K562 (cell line): ENCODE measurements around the gene NDUFV2. TPM values are rescaled to one million over a fixed set of nuclear protein-coding genes. Genes with fewer than 3 reads are reported as not detected.

Experiments used
- ATAC-seq: fragments of 200-7000 bp; cut with Tn5 transposase; 3 replicates; pipeline ENCODE4 v1.9.1; 2020; ENCODE audit warnings: moderate library complexity
- BruUV-seq: library from RNA; stranded (reverse); fragments of 400-500 nt; replicated peaks from 2 replicates; lab custom pipeline; 2021; lab: Mats Ljungman, UMichigan
- CTCF ChIA-PET: fragments of 300-600 bp; formaldehyde crosslinking; extraction: SDS; loops from one replicate; lab custom pipeline; 2021; ENCODE audit warnings: low intra/inter-chr PET ratio; lab: Yijun Ruan, JAX
- POLR2A ChIA-PET: fragments of 300-600, 350-650 bp; sonication (Branson Sonifier 250); formaldehyde crosslinking; extraction: SDS; loops from one replicate; lab custom pipeline; 2021; ENCODE audit warnings: antibody characterized with exemption, inconsistent platforms; lab: Yijun Ruan, JAX
- DNase-seq, 4 experiments: peaks; one replicate each; pipeline versions ENCODE4 v3.0.0 to v3.0.0-alpha.2; 2011 to 2018; ENCODE audit warnings: low spot score in 3 of 4, mixed read lengths in 3 of 4; ENCODE audit errors: extremely low read depth in 1 of 4
- FAIRE-seq: peaks from 2 replicates; lab custom pipeline; 2011; peaks lifted over from hg19 to GRCh38; lab: Jason Lieb, UNC
- H2AFZ ChIP-seq: 2 replicates; pipeline ENCODE4 v1.6.0; 2011; ENCODE audit warnings: low read depth, low read length, control low read depth, inconsistent platforms
- H3K27ac ChIP-seq: fragments of 200-600 bp; 3 replicates; pipeline ENCODE4 v1.8.0; 2011; ENCODE audit warnings: low read depth, mild to moderate bottlenecking, control low read depth, inconsistent platforms, low read length, moderate library complexity, mixed read lengths; ENCODE audit errors: extremely low read depth
- H3K27me3 ChIP-seq, 2 experiments: fragments of 300-600 bp in 1 of 2; 2 replicates in 1 of 2; 3 replicates in 1 of 2; pipeline versions ENCODE4 v1.6.0 to v1.8.0; 2011; ENCODE audit warnings: inconsistent platforms in 2 of 2, low read length in 2 of 2, mild to moderate bottlenecking in 1 of 2, mixed read lengths in 1 of 2, moderate library complexity in 1 of 2; ENCODE audit not compliant: control insufficient read depth in 2 of 2, insufficient read depth in 2 of 2
- H3K36me3 ChIP-seq: fragments of 300-600 bp; 3 replicates; pipeline ENCODE4 v1.8.0; 2011; ENCODE audit warnings: mild to moderate bottlenecking, low read length, inconsistent platforms; ENCODE audit not compliant: control insufficient read depth, insufficient read depth
- H3K4me1 ChIP-seq, 2 experiments: fragments of 200-600 bp in 1 of 2; replicated peaks in 1 of 2; 2 replicates in 1 of 2; 3 replicates in 1 of 2; pipeline versions ENCODE4 v1.5.1 to v1.8.0; 2011; ENCODE audit warnings: inconsistent platforms in 2 of 2, low read length in 2 of 2, mild to moderate bottlenecking in 1 of 2, mixed read lengths in 1 of 2, moderate library complexity in 1 of 2; ENCODE audit not compliant: control insufficient read depth in 2 of 2, insufficient read depth in 2 of 2
- H3K4me2 ChIP-seq: 2 replicates; pipeline ENCODE4 v1.6.1; 2011; ENCODE audit warnings: low read length, control low read depth, inconsistent platforms, mixed read lengths; ENCODE audit not compliant: insufficient read depth
- H3K4me3 ChIP-seq: fragments of 200-600 bp; sonication (generic), shearing (Covaris generic); 2 replicates; pipeline ENCODE4 v1.5.1; 2016; ENCODE audit warnings: control low read depth, inconsistent platforms
- H3K79me2 ChIP-seq: fragments of 200-600 bp; 3 replicates; pipeline ENCODE4 v1.8.0; 2011; ENCODE audit warnings: low read length, inconsistent platforms; ENCODE audit not compliant: control insufficient read depth, insufficient read depth
- H3K9ac ChIP-seq, 2 experiments: 2 replicates each; pipeline versions ENCODE4 v1.6.0 to v1.6.1; 2011; ENCODE audit warnings: low read depth in 2 of 2, low read length in 2 of 2, control low read depth in 1 of 2, inconsistent platforms in 1 of 2, mild to moderate bottlenecking in 1 of 2, mixed read lengths in 1 of 2; ENCODE audit not compliant: insufficient read depth in 1 of 2
- H3K9me1 ChIP-seq: one replicate; pipeline ENCODE4 v1.6.0; 2011; ENCODE audit warnings: inconsistent platforms, mild to moderate bottlenecking, low read length, moderate library complexity; ENCODE audit not compliant: control insufficient read depth, insufficient read depth
- H3K9me3 ChIP-seq: replicated peaks from 2 replicates; pipeline ENCODE4 v1.5.1; 2011; ENCODE audit warnings: low read depth, low read length, inconsistent platforms; ENCODE audit not compliant: control insufficient read depth, insufficient read depth
- H4K20me1 ChIP-seq: replicated peaks from 2 replicates; pipeline ENCODE4 v1.6.1; 2011; ENCODE audit warnings: low read length, inconsistent platforms, mixed read lengths; ENCODE audit not compliant: control insufficient read depth, insufficient read depth
- ARID3A ChIP-seq: IDR thresholded peaks from 2 replicates; pipeline ENCODE4 v1.6.1; 2012; ENCODE audit warnings: low read depth, low read length, improper control_type of control experiment, borderline replicate concordance
- ATF1 ChIP-seq, 2 experiments: fragments of 450-650 bp in 1 of 2; IDR thresholded peaks; 2 replicates each; pipeline ENCODE4 v1.6.1; 2016; ENCODE audit warnings: missing compliant biosample characterization in 1 of 2, missing genetic modification characterization in 1 of 2
- CEBPB ChIP-seq: fragments of 450-650 bp; IDR thresholded peaks from 2 replicates; pipeline ENCODE4 v1.6.1; 2016; ENCODE audit warnings: missing genetic modification characterization, missing compliant biosample characterization
- CREBBP ChIP-seq: IDR thresholded peaks from one replicate; pipeline ENCODE4 v1.6.1; 2012; ENCODE audit warnings: low read depth, mild to moderate bottlenecking, control low read depth, inconsistent platforms, low read length
- E2F3 ChIP-seq: fragments of 250-450 bp; sonication (Bioruptor Pico); IDR thresholded peaks from 2 replicates; pipeline ENCODE4 v1.4.0; 2020; ENCODE audit warnings: mild to moderate bottlenecking
- ETV6 ChIP-seq, 3 experiments: fragments of 150-350 bp in 1 of 3; sonication (generic) in 1 of 3; formaldehyde crosslinking in 1 of 3; IDR thresholded peaks; 2 replicates each; pipeline versions ENCODE4 v1.6.1 to v1.8.0; 2014 to 2022; ENCODE audit warnings: borderline replicate concordance in 2 of 3, low read depth in 2 of 3, antibody characterized with exemption in 1 of 3, low read length in 1 of 3, mild to moderate bottlenecking in 1 of 3, missing genetic modification reagents in 1 of 3
- HCFC1 ChIP-seq: IDR thresholded peaks from 2 replicates; pipeline ENCODE4 v1.6.1; 2012; ENCODE audit warnings: low read depth, low read length, improper control_type of control experiment
- HDAC2 ChIP-seq: fragments of 450-650 bp; IDR thresholded peaks from 2 replicates; pipeline ENCODE4 v1.6.1; 2016; ENCODE audit warnings: mild to moderate bottlenecking
- HLTF ChIP-seq: fragments of 450-650 bp; IDR thresholded peaks from 2 replicates; pipeline ENCODE4 v1.6.1; 2016
- LCOR ChIP-seq: sonication (generic); formaldehyde crosslinking; IDR thresholded peaks from 2 replicates; pipeline ENCODE4 v1.8.0; 2022; ENCODE audit warnings: mild to moderate bottlenecking, missing genetic modification reagents
- SNRNP70 ChIP-seq: fragments of 200-400 bp; formaldehyde crosslinking; optimal IDR thresholded peaks from 2 replicates; pipeline ENCODE3; 2017; ENCODE audit warnings: low read depth, low read length
- SP1 ChIP-seq: sonication (generic); formaldehyde crosslinking; IDR thresholded peaks from 2 replicates; pipeline ENCODE4 v1.8.1; 2022; ENCODE audit warnings: mild to moderate bottlenecking, missing genetic modification reagents
- XRCC5 ChIP-seq: fragments of 200-400 bp; formaldehyde crosslinking; IDR thresholded peaks from 2 replicates; pipeline ENCODE4 v1.6.1; 2017; ENCODE audit warnings: low read depth, mild to moderate bottlenecking, low read length
- ZC3H11A ChIP-seq: IDR thresholded peaks from 2 replicates; pipeline ENCODE4 v1.6.1; 2012; ENCODE audit warnings: low read depth, low read length, improper control_type of control experiment
- ZNF212 ChIP-seq: fragments of 450-650 bp; formaldehyde crosslinking; IDR thresholded peaks from 2 replicates; pipeline ENCODE4 v1.4.0; 2020; ENCODE audit warnings: mild to moderate bottlenecking
- WGBS: fragments of 100-300 bp; shearing (Covaris generic); methylation state at CpG from one replicate; pipeline ENCODE4 v1.1.6; 2016; ENCODE audit warnings: low coverage, mixed read lengths; ENCODE audit not compliant: insufficient coverage; ENCODE audit errors: missing lambda C conversion rate; 5-methylcytosine and 5-hydroxymethylcytosine counted together
- in situ Hi-C: fragments of 300-500 bp; cut with MboI; formaldehyde crosslinking; loops from 4 replicates; pipeline ENCODE4 v1.15.0; 2018; ENCODE audit warnings: inconsistent platforms, mixed read lengths
- intact Hi-C: fragments of 100-400 bp; cut with micrococcal nuclease; formaldehyde crosslinking; loops from 2 replicates; pipeline ENCODE4 v1.14.2; 2022
- polyA plus RNA-seq, 8 experiments: library from polyadenylated mRNA; depleted of rRNA in 4 of 8; stranded (reverse) in 5 of 8; unstranded in 3 of 8; fragments of >200 nt; fragmentation: Nextera tagmentation in 2 of 8; fragmentation: Illumina TruSeq in 1 of 8; extraction: Ambion mirVana in 2 of 8; extraction: Trizol in 1 of 8; gene quantifications; 2 replicates each; pipeline versions ENCODE4 v1.2.1 to v1.2.3, GENCODE V29; 2011 to 2014; ENCODE audit warnings: inconsistent platforms in 1 of 8, missing spikeins in 1 of 8
- total RNA-seq, 7 experiments: library from RNA; depleted of rRNA in 6 of 7; stranded (reverse); fragments of >200 nt in 6 of 7; fragmentation: Illumina TruSeq in 2 of 7; extraction: Trizol in 2 of 7; gene quantifications; 2 replicates each; pipeline versions ENCODE4 v1.2.1 to v1.2.3, GENCODE V29; 2011 to 2021; ENCODE audit warnings: low replicate concordance in 1 of 7

Gene NDUFV2
- total and polyA plus RNA-seq, 9 of the 15 experiments (the other 6 are each of a cell fraction or from before 2014, with no cell fraction given) = 213 to 550 (median 384) TPM

GRCh38 chr18:9140984-9141383 is 38.5 kb downstream of the NDUFV2 start:
- Histone ChIP-seq H3K4me2 (no peak overlapping the region), H3K4me3 (no peak overlapping the region), H3K27ac (no peak overlapping the region), H3K9me3 (no peaks in the 10 kb centered on the region), H3K79me2 (peaks cover 86% of the 10 kb centered on the region), H3K9me1 (no peaks in the 10 kb centered on the region), H3K4me1 (peaks cover 9% of the 10 kb centered on the region in 2 experiments; a peak in 3 of 5 replicates), H4K20me1 (no peaks in the 10 kb centered on the region), H3K9ac (peak overlapping the region in 1 of 2 experiments; percentile 76; a peak in 2 of 4 replicates), H2AFZ (no peak overlapping the region), H3K36me3 (peaks cover 4% of the 10 kb centered on the region; the same call in 2 of the 3 replicates), H3K27me3 (no peaks in the 10 kb centered on the region)
- POLR2A ChIA-PET = interaction anchor here (0.9 to 1.4 kb wide), 3 partner anchors 10 to 158 kb away, joined by 3 to 7 read pairs (median 3); no protein-coding TSS in a partner anchor
- intact Hi-C loops = loop anchor here (10.0 kb wide), 1 partner anchor 374 kb away; no protein-coding TSS in a partner anchor
- in situ Hi-C loops = no loop called here
- WGBS = 95% methylated on average over 2 of the region's 2 CpGs
- CTCF ChIA-PET = no interaction called here
- no peak for ATAC-seq
- no TSS peak for BruUV-seq
- no peak for DNase-seq
- FAIRE-seq = no peak
- TF ChIP-seq ZC3H11A = no peak
- TF ChIP-seq ETV6 (IDR thresholded peaks at IDR 0.05; ENCODE audit: borderline replicate concordance in 1 of 2, low read depth in 2 of 2, low read length in 1 of 2) = no peak
- TF ChIP-seq ETV6 (CRISPR knock-in tag; IDR thresholded peaks at IDR 0.05; ENCODE audit: borderline replicate concordance) = no peak
- TF ChIP-seq SNRNP70 = no peak
- TF ChIP-seq LCOR = no peak
- TF ChIP-seq HLTF = no peak
- no peak for TF ChIP-seq HDAC2
- TF ChIP-seq E2F3 = no peak
- no peak for TF ChIP-seq CREBBP
- TF ChIP-seq ARID3A = no peak
- TF ChIP-seq XRCC5 = no peak
- no peak for TF ChIP-seq ZNF212
- no peak for TF ChIP-seq SP1
- no peak for TF ChIP-seq ATF1 (CRISPR knock-in tag; IDR thresholded peaks at IDR 0.05)
- no peak for TF ChIP-seq ATF1 (tag; IDR thresholded peaks at IDR 0.05)
- no peak for TF ChIP-seq CEBPB (tag)
- TF ChIP-seq HCFC1 = no peak
